Eye (tissue), 1 donor: ENCODE measurements around the gene APEX2.
A peak's percentile ranks its signal among the peaks of the same experiment; 100 is the strongest.
"Not testable (repeated sequence)": the region's sequence is repeated elsewhere in the genome, so short reads cannot be mapped to it uniquely, and the experiment has no call there.

Experiments
- DNase-seq: peaks from one replicate; pipeline ENCODE4 v3.0.0-alpha.2; 2015

Gene APEX2

GRCh38 chrX:55011294-55011693, 11.1 kb downstream of the APEX2 start:
- peak; percentile 24 for DNase-seq

GRCh38 chrX:55014897-55015299, 14.7 kb downstream of the APEX2 start:
- DNase-seq: no peak

GRCh38 chrX:55026143-55026542, 26.0 kb downstream of the APEX2 start:
- no peak for DNase-seq

GRCh38 chrX:55026840-55027239, 26.7 kb downstream of the APEX2 start:
- DNase-seq: no peak

- no peak for DNase-seq
Measured at GRCh38 chrX:55028040-55028439, 27.9 kb downstream of the APEX2 start.

GRCh38 chrX:55028611-55029010, 28.4 kb downstream of the APEX2 start:
- DNase-seq: no peak

GRCh38 chrX:55029291-55029690, 29.1 kb downstream of the APEX2 start:
- DNase-seq: no peak

- no peak for DNase-seq
Measured at GRCh38 chrX:55030271-55031205, 30.4 kb downstream of the APEX2 start, which contains the start of gene ALAS2. Gene ALAS2, minus strand, starts transcription at chrX:55030977. Its CDS starts 4,977 bp downstream, at chrX:55026000.

- no peak for DNase-seq
Measured at GRCh38 chrX:55033429-55033828, 33.3 kb downstream of the APEX2 start.

- no peak for DNase-seq
Measured at GRCh38 chrX:55039471-55039870, 39.3 kb downstream of the APEX2 start.

GRCh38 chrX:55041514-55041913, 41.4 kb downstream of the APEX2 start:
- no peak for DNase-seq

- not testable (repeated sequence) for DNase-seq
Measured at GRCh38 chrX:55050599-55050998, 50.4 kb downstream of the APEX2 start.

GRCh38 chrX:55056820-55057674, 56.9 kb downstream of the APEX2 start:
- peak; percentile 6 for DNase-seq

- peak; percentile 60 for DNase-seq
Measured at GRCh38 chrX:55057675-55058249, 57.6 kb downstream of the APEX2 start.
